Omental fat pad (tissue), 4 donors: ENCODE measurements around the gene ZDHHC17. TPM values are rescaled to one million over a fixed set of nuclear protein-coding genes. Genes with fewer than 3 reads are reported as not detected.

Source experiments
- ATAC-seq: fragments of 150-250 bp; one replicate; pipeline ENCODE4 v1.9.1; 2016; ENCODE audit warnings: mild to moderate bottlenecking, moderate library complexity; ENCODE audit not compliant: low FRiP score
- DNase-seq: peaks from one replicate; pipeline ENCODE4 v3.0.0-alpha.2; 2019; ENCODE audit warnings: low spot score
- total RNA-seq, 4 donors: library from RNA; depleted of rRNA; stranded (reverse); fragments of >200 nt; gene quantifications; one replicate each; pipeline ENCODE4 v1.1.0, GENCODE V29; 2016
- TF ChIP-seq, protein P1 (sequence below), 3 donors: fragments of 450-650 bp; IDR thresholded peaks; one replicate each; pipeline ENCODE4 v1.5.1; 2016 to 2017; ENCODE audit warnings: antibody characterized with exemption in 3 of 3, mild to moderate bottlenecking in 3 of 3, moderate library complexity in 2 of 3

ZDHHC17 gene
- total RNA-seq, 4 donors from 2014 or later: 27.7 to 69.0 (median 34.7) TPM

DNA sequence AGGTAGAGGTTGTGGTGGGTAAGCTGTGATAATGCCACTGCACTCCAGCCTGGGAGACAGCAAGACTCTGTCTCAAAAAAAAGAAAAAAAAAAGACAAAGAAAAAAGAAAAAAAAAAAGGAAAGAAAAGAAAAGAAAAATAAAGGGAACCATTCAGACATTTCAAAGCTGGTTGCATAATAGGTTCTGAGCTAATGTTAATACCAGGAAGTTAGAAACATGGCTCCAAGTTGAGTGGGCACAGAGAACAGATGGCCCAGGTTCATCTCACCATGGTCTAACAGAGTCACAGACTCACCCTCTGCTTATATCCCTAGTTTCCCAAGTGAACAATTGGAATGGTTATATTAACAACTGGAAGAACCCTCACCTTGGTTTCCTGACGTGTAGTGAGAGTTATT lies 17.4 kb upstream of the ZDHHC17 start:
- TF ChIP-seq, protein P1, sequence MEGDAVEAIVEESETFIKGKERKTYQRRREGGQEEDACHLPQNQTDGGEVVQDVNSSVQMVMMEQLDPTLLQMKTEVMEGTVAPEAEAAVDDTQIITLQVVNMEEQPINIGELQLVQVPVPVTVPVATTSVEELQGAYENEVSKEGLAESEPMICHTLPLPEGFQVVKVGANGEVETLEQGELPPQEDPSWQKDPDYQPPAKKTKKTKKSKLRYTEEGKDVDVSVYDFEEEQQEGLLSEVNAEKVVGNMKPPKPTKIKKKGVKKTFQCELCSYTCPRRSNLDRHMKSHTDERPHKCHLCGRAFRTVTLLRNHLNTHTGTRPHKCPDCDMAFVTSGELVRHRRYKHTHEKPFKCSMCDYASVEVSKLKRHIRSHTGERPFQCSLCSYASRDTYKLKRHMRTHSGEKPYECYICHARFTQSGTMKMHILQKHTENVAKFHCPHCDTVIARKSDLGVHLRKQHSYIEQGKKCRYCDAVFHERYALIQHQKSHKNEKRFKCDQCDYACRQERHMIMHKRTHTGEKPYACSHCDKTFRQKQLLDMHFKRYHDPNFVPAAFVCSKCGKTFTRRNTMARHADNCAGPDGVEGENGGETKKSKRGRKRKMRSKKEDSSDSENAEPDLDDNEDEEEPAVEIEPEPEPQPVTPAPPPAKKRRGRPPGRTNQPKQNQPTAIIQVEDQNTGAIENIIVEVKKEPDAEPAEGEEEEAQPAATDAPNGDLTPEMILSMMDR (IDR thresholded peaks at IDR 0.05): no peak
- DNase-seq: no peak
- ATAC-seq: no peak

DNA sequence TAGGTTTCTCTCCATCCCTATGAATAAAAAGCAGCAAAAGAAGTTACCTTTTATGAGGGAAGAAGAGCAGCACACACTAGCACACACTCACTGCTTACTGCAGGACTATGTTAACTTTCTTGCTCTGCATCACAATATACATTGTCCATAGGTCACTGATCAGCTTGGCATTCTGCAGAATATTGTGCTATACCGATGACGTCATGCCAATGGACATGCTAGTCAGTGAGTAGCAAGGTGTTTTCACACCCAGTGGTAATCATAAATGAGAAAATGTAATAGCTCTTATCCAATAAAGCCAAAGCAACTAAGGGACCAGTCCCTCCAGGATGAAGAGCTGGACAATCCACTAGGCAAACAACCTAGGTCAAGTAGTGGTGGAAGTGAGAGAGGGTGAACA lies 16.7 kb upstream of the ZDHHC17 start:
- TF ChIP-seq, protein P1 (IDR thresholded peaks at IDR 0.05): no peak
- ATAC-seq: no peak
- no peak for DNase-seq

DNA sequence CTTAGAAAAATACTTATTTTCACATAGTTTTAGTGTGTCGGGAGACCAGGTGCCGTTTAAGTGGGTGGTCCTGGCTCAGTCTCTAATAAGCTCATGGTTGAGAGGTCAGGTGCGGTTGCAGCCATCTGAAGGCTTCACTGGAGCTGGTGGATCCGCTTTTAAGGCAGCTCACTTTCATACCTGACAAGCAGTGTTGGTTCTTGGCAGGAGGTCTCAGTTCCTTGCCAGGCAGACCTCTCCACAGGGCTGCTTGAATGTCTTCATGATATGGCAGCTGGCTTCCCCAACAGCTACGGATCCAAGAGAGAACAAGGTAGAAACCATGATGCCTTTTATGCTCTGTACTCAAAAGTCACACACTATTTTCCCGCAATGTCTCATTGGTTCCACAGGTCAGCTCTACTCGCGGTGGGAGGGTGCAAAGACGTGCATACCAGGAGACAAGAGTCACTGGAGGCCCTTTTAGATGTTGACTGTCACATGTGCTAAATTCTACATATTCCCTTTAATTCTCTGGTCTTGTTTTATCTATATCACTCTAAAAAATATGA lies 8.0 kb upstream of the ZDHHC17 start:
- TF ChIP-seq, protein P1 (IDR thresholded peaks at IDR 0.05): no peak
- ATAC-seq (no peak), DNase-seq (no peak)

DNA sequence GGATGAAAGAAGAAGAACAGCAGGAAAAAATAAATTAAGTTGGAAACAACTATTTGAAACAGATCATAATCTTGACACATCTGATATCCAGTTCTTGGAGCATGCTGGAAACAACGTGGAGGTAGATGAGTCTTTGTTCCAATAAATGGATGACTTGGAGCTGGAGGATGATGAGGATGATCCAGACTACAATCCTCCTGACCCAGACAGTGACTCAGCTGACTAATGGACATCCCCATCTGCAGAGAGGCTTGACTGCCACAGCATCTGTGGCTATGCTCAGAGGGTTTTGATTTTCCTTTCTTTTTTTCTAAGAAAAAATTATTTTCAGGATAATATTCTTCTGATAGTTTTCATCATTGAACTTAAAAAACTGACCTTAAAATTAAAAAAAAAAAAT lies 6.2 kb upstream of the ZDHHC17 start:
- ATAC-seq (no peak), DNase-seq (no peak)
- TF ChIP-seq, protein P1 (IDR thresholded peaks at IDR 0.05): no peak

DNA sequence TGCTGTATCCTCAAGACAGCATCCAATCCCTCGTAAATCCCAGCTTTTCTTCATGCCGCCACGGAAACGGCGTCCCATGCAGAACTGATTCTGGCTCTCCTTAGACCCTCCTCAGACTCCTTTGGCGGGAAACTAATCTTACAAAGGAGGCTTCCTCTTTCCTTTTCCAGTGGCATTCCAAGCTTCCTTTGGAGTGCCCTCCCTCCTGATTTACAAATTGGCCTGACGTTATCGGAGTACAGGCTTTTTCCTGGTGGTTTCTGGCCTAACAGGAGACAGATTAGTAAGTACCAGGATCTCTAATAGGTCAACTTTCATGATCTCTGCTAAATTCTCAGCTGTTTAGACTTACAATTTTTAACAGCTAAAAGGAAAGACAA lies 1.3 kb upstream of the ZDHHC17 start:
- no peak for ATAC-seq
- TF ChIP-seq, protein P1 (IDR thresholded peaks at IDR 0.05): no peak
- no peak for DNase-seq

DNA sequence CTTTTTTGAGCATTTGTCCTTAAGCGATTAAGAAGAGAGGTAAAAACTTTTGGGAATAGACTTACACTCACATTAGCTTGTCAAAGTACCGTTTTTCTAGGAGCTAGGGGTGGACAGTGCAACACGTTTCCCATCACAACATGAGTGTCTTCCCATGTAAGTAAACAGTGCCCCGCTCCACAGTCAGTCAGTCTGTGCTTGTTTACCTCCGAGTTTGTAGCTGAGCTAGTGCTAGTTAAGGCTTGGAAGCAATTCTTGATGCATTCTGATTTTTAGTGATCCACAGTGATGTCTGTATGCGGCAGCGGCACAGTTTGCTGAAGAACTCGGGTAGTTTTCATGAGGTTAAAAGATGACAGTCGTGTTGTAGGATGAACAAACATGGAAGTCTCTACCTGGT lies 941 bp downstream of the ZDHHC17 start:
- DNase-seq (no peak), ATAC-seq (no peak)

DNA sequence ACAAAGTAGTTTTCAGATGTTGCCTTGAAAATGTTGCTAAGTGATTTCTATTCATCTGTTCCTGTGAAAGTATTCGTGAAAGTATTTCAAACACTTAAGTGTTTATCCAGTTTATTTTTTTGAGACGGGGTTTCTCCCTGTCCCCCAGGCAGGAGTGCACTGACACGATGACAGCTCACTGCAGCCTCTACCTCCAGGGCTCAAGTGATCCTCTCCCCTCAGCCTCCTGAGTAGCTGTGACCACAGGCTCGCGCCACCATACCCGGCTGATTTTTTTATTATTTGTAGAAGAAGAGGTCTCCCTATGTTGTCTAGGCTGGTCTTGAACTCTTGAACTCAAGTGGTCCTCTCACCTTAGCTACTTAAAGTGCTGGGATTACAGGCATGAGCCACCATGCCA lies 1.7 kb downstream of the ZDHHC17 start:
- DNase-seq (no peak), ATAC-seq (no peak)
- TF ChIP-seq, protein P1 (IDR thresholded peaks at IDR 0.05): no peak

More for the DNA sequence above, 941 bp downstream of the ZDHHC17 start:
- TF ChIP-seq, protein P1 (IDR thresholded peaks at IDR 0.05): no peak
